SK-N-SH treated with all-trans-retinoic acid at 6 μM for 48 hours (cell line): Measurements from ENCODE around the gene EOGT.
A peak's percentile ranks its signal among the peaks of the same experiment; 100 is the strongest.

Experiments
- ATAC-seq: fragments of 200-7000 bp; cut with Tn5 transposase; 3 replicates; pipeline ENCODE4 v1.9.1; 2020; ENCODE audit warnings: mild to moderate bottlenecking, moderate library complexity
- ARNTL ChIP-seq: fragments of 450-650 bp; formaldehyde crosslinking; IDR thresholded peaks from 2 replicates; pipeline ENCODE4 v1.5.0; 2020; ENCODE audit warnings: low read depth, mild to moderate bottlenecking, moderate library complexity, borderline replicate concordance
- BACH2 ChIP-seq: fragments of 250-450 bp; sonication (Bioruptor Pico); IDR thresholded peaks from 2 replicates; pipeline ENCODE4 v1.9.0; 2021; ENCODE audit warnings: mild to moderate bottlenecking, borderline replicate concordance
- CSDC2 ChIP-seq: fragments of 250-450 bp; sonication (Bioruptor Pico); IDR thresholded peaks from 2 replicates; pipeline ENCODE4 v1.5.0; 2020; ENCODE audit warnings: mild to moderate bottlenecking, moderate library complexity
- CSRNP3 ChIP-seq: fragments of 250-450 bp; sonication (Bioruptor Pico); IDR thresholded peaks from 2 replicates; pipeline ENCODE4 v1.5.1; 2021; ENCODE audit warnings: mild to moderate bottlenecking, moderate library complexity
- GLIS3 ChIP-seq: fragments of 250-450 bp; sonication (Bioruptor Pico); IDR thresholded peaks from 2 replicates; pipeline ENCODE4 v1.5.0; 2020; ENCODE audit warnings: mild to moderate bottlenecking, moderate library complexity
- ISL1 ChIP-seq: fragments of 250-450 bp; sonication (Bioruptor Pico); IDR thresholded peaks from 2 replicates; pipeline ENCODE4 v2.1.2; 2022; ENCODE audit warnings: mild to moderate bottlenecking, moderate library complexity
- PATZ1 ChIP-seq: fragments of 250-450 bp; sonication (Bioruptor Pico); IDR thresholded peaks from 2 replicates; pipeline ENCODE4 v1.8.0; 2020; ENCODE audit warnings: mild to moderate bottlenecking, moderate library complexity, borderline replicate concordance
- PPARA ChIP-seq: fragments of 250-450 bp; sonication (Bioruptor Pico); IDR thresholded peaks from 2 replicates; pipeline ENCODE4 v1.5.0; 2020; ENCODE audit warnings: mild to moderate bottlenecking, borderline replicate concordance
- TCF4 ChIP-seq: fragments of 250-450 bp; sonication (Bioruptor Pico); IDR thresholded peaks from 2 replicates; pipeline ENCODE4 v1.8.0; 2021; ENCODE audit warnings: mild to moderate bottlenecking, moderate library complexity, borderline replicate concordance
- TOX ChIP-seq: fragments of 250-450 bp; sonication (Bioruptor Pico); IDR thresholded peaks from 2 replicates; pipeline ENCODE4 v1.8.0; 2021; ENCODE audit warnings: mild to moderate bottlenecking, moderate library complexity, borderline replicate concordance
- TSHZ2 ChIP-seq: fragments of 250-450 bp; sonication (Bioruptor Pico); IDR thresholded peaks from 2 replicates; pipeline ENCODE4 v1.5.0; 2020; ENCODE audit warnings: mild to moderate bottlenecking, moderate library complexity
- ZFP3 ChIP-seq: fragments of 250-450 bp; sonication (Bioruptor Pico); IDR thresholded peaks from 2 replicates; pipeline ENCODE4 v1.5.0; 2020; ENCODE audit warnings: mild to moderate bottlenecking, moderate library complexity
- ZFP30 ChIP-seq: fragments of 450-650 bp; formaldehyde crosslinking; IDR thresholded peaks from 2 replicates; pipeline ENCODE4 v1.5.0; 2022; ENCODE audit warnings: mild to moderate bottlenecking, moderate library complexity
- ZNF565 ChIP-seq: fragments of 450-650 bp; formaldehyde crosslinking; conservative IDR thresholded peaks from 2 replicates; pipeline ENCODE4 v1.5.0; 2020; ENCODE audit warnings: low read depth, mild to moderate bottlenecking, moderate library complexity
- ZNF8 ChIP-seq: fragments of 450-650 bp; formaldehyde crosslinking; IDR thresholded peaks from 2 replicates; pipeline ENCODE4 v1.5.0; 2020; ENCODE audit warnings: mild to moderate bottlenecking, moderate library complexity

The EOGT gene

GRCh38 chr3:69013253-69014021 is at the start of gene EOGT:
EOGT (minus strand) TSS chr3:69013684; CDS start chr3:69009846, 3,838 bp downstream.
- no peak for TF ChIP-seq PPARA (CRISPR knock-in tag)
- 0 out of 2 replicates have a peak, but pooled peaks have one; percentile 16 for TF ChIP-seq PATZ1 (CRISPR knock-in tag)
- peak; percentile 41; the same call in 1 of the 2 replicates for TF ChIP-seq TSHZ2 (CRISPR knock-in tag)
- 0 out of 2 replicates have a peak, but pooled peaks have one; percentile 36 for TF ChIP-seq CSDC2 (CRISPR knock-in tag)
- peak; percentile 91 for ATAC-seq

- ATAC-seq = no peak
Measured at GRCh38 chr3:69059688-69060087, 46.2 kb upstream of the EOGT start.

GRCh38 chr3:69058947-69059224 is 45.4 kb upstream of the EOGT start:
- ATAC-seq = no peak
- no peak for TF ChIP-seq TSHZ2 (CRISPR knock-in tag)
- no peak for TF ChIP-seq ARNTL (CRISPR knock-in tag)
- no peak for TF ChIP-seq GLIS3 (CRISPR knock-in tag)
- TF ChIP-seq TCF4 (CRISPR knock-in tag) = no peak
- TF ChIP-seq ZNF8 (CRISPR knock-in tag) = no peak
- no peak for TF ChIP-seq PPARA (CRISPR knock-in tag)
- no peak for TF ChIP-seq CSRNP3
- TF ChIP-seq ISL1 (CRISPR knock-in tag) = no peak
- TF ChIP-seq TOX (CRISPR knock-in tag) = no peak
- no peak for TF ChIP-seq ZFP3 (CRISPR knock-in tag)

More at GRCh38 chr3:69059688-69060087, 46.2 kb upstream of the EOGT start:
- TF ChIP-seq TOX (CRISPR knock-in tag) = no peak
- TF ChIP-seq, all 23 proteins: peak for 0

- TF ChIP-seq ZFP3 (CRISPR knock-in tag) (no peak), CSDC2 (CRISPR knock-in tag) (no peak), ZNF565 (CRISPR knock-in tag) (no peak), CSRNP3 (no peak), BACH2 (no peak), PPARA (CRISPR knock-in tag) (no peak), ZFP30 (no peak), GLIS3 (CRISPR knock-in tag) (no peak), TSHZ2 (CRISPR knock-in tag) (no peak), ZNF8 (CRISPR knock-in tag) (no peak)
- no peak for ATAC-seq
Measured at GRCh38 chr3:69058180-69058946, 44.9 kb upstream of the EOGT start.
